LoVo (cell line): ENCODE measurements around the gene BRINP2.
"Not testable (repeated sequence)": the region's sequence is repeated elsewhere in the genome, so short reads cannot be mapped to it uniquely, and the experiment has no call there.

Source experiments
- DNase-seq: peaks from one replicate; pipeline ENCODE4 v3.0.0-alpha.2; 2016; ENCODE audit warnings: low spot score

The BRINP2 gene

DNA sequence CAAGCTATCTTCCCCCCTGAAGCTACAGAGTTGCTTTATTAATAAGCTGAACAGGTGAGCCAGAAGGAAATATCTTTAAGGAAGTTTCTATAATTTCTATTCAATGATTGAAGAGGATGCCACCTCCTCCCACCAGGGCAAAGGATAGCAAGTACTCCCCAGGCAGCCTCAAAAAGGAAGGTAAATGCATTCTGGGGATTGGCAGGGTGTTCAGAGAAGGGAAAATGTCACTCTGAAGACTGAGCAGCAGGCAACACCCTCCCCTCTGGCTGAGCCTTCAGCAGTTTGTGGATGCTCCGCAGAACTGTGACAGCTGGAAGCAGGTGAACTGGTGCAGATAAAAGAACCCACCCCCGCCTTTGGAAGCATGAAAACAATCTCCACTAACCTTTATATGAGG, 140.8 kb downstream of the BRINP2 start:
- no peak for DNase-seq

DNA sequence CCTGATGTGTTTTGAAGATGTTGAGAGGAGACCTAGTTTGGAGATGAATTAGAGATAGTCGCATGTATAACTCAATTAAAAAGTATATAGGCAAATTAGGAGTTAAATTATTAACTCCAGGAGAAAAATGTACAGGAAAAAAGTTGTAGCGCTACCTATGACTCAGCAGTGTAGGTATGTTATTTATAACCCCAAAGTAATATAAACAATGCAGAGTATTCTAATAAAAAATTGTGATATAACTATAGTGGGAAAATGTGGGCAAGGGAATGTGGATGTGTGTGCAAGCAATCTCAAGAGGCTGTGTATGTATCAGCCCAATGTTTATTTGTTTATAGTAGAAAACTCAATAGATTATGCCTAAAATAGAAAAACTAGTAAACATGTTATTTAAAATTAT, 144.5 kb downstream of the BRINP2 start:
- DNase-seq, result peak; percentile 1

DNA sequence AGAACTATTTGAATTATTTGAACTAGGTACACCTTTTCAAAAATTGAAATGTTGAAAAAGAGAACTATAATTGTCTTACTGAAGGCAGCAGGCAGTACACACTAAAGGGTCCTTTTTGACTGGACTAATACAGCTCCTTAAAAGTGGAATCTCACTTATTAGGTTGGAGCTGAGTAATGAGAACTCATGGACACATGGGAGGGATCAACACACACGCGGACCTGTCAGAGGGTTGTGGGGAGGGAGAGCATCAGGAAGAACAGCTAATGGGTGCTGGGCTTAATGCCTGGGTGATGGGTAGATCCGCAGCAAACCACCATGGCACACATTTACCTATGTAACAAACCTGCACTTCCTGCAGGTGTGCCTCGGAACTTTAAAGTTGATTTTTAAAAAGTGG, 145.0 kb downstream of the BRINP2 start:
- DNase-seq, result no peak

DNA sequence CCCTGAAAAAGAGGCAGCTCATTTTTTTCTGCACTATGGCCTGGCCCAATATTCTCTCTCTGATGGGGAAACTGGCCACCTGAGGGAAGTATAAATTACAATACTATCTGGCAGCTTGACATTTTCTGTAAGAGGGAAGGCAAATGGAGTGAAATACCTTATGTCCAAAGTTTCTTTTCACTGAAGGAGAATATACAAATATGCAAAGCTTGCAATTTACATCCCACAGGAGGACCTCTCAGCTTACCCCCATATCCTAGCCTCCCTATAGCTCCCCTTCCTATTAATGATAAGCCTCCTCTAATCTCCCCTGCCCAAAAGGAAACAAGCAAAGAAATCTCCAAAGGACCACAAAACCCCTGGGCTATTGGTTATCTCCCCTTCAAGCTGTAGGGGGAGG, 150.7 kb downstream of the BRINP2 start:
- DNase-seq, result not testable (repeated sequence)

DNA sequence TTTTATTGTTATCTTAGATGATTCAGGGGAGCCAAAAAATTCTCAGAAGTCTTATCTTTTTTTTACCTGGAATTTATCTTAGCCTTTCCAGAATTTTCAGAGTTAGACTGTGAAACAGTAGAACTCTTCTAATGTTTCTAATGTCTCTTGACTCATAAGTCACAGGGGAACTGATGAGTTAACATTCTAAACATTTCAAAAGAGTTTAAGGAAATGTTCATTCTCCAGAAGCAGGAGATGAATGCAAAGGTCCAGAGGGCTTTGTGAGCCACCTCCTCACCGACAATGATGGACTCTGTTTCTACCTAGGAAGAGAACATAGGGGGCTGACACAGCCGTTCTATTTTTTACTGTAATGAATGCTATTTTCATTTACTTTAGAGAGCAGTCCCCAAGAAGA, 157.5 kb downstream of the BRINP2 start:
- DNase-seq, result no peak

DNA sequence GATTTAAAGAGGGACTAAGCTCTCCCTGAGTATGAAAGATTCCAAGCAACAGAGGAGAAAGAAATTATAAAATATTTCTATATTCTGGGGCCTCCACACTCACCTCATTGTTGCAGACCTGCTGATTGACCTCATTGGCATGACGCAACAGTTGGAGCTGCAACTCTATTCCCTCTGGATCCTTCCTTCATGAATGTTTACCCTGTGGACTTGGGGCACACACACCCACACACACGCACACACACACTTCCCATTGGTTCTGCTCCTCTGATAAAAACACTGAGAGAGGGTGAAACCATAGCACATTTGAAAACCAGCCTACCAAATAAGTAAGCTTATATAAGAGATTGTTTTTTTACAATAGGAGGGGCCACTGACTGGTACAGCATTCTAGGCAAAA, 159.1 kb downstream of the BRINP2 start:
- no peak for DNase-seq
